ENCODE results near the gene CYP11A1. TPM values are rescaled to one million over a fixed set of nuclear protein-coding genes. Genes with fewer than 3 reads are reported as not detected.
A peak's percentile ranks its signal among the peaks of the same experiment; 100 is the strongest.

CYP11A1 gene
- total RNA-seq, 1 donor from 2014 or later: not detected

DNA sequence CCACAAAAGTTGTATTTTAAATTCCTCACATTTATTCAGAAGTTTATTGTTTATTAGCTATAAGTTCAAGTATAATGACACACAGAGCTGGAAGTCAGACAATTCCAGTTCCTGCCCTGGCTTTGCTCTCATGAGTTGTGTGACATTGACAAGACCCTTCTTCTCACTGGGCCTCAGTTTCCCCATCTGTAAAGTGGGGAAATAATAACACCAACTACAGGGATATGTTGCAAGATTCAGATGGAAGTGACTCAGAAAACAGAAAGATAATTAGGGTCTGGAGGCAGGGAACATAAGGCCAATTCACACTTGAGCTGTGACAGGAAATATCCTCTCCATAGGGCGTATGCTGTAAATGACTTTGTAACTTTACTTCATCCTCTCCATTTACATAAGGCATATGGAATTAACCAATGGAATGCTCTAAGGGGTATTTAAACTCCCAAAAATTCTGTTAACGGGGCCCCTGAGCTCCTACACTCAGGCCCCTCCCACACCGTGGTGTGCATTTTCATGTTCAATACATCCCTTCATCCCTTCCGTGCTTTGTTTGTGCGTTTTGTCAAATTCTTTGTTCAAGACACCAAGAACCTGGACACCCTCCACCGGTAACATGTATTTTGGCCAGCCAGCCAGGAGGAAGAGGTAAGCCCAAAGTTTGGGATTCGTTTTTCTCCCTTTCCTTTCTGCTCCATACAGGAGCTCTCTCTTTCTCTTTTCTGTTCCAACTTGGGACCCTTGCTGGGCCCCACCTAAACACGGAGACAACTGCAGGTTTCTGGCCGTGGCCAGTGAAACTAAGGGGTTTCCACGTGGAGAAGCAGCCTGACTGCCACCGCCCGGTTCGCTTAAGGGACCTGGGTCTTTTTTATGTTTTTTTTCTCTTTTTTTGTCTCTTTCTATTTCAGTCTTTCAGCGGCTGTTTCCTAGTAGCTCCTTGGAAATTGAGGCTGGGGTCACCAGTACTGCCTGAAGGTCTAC is 16.9 kb downstream of the CYP11A1 start:
- DNase-seq (ENCODE audit: low read depth in 2 of 2): no peak

DNA sequence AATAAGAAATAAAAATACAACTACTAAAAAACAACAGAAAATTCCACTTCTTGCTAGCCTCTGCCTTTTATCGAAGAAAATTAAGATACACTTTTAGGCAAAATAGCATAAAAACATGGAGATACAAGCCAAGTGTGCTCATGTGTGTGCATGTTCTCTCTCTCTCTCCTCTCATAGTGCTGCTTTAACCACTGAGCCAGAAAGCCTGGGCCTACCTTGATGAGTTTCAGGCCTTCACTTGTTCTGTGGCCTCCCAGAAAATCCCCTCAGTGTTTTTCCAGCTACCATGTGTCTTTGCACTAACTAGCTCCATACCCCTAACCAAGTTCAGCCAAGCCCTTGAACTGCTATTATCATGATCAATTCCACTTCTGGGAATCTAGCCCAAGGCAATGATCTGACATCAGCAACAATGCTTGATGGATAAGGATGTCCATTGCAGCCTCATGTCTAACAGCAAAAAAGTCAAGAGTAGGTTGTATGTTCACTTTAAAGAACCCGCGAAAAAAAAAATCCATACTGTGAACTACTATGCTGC is 18.1 kb downstream of the CYP11A1 start:
- no peak for DNase-seq (ENCODE audit: low read depth in 2 of 2)

DNA sequence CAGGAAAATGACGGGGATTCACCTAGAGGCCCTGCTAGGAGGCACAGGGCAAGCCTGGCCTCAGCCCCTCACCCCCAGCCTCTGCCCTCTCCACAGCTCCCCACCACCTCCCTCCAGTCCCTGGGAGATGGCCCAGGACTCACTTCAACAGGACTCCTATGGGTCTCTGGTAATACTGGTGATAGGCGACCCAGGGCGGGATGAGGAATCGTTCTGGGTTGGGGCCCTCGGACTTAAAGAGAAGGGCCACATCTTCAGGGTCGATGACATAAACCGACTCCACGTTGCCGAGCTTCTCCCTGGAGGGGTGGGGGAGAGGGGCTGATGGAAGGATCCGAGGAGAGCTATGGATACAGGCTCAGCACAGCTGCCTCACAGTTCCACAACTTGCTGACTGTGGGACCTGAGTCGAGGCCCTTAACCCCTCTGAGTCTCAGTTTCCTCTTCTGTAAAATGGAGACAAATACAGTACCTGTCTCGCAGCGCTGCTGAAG is 19.6 kb downstream of the CYP11A1 start:
- no peak for DNase-seq (ENCODE audit: low read depth in 2 of 2)

DNA sequence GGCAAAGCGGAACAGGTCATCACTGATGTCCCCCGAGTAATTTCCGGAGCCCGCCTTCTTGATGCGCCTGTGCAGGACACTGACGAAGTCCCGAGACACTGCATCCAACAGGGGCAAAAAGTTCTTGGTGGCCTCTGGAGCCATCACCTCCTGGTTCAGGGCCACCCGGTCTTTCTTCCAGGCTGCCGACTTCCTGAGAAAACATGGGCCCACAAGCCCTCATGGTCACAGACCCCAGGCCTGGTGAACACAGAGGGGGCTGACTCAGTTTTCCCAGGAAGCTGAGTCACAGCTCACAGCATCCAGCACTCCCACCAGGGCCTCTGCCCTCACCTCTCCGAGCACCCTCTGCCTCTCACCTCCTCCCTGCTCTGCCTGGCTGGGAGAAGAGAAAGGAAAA is 22.4 kb downstream of the CYP11A1 start:
- DNase-seq (ENCODE audit: low read depth in 2 of 2): peak in 1 of 2 donors; percentile 53

DNA sequence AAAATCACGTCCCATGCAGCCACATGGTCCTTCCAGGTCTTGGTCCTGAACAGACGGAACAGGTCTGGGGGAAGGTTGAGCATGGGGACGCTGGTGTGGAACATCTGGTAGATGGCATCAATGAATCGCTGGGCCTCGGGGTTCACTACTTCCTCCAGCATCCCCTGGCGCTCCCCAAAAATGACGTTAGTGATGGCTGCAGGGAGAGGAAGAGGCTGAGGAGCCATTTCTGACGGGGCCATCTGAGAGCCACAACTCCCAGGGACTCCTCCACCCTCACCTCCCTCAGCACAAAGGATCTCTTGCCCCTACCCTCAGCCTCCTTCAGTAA is 23.7 kb downstream of the CYP11A1 start:
- DNase-seq (ENCODE audit: low read depth in 2 of 2): no peak

DNA sequence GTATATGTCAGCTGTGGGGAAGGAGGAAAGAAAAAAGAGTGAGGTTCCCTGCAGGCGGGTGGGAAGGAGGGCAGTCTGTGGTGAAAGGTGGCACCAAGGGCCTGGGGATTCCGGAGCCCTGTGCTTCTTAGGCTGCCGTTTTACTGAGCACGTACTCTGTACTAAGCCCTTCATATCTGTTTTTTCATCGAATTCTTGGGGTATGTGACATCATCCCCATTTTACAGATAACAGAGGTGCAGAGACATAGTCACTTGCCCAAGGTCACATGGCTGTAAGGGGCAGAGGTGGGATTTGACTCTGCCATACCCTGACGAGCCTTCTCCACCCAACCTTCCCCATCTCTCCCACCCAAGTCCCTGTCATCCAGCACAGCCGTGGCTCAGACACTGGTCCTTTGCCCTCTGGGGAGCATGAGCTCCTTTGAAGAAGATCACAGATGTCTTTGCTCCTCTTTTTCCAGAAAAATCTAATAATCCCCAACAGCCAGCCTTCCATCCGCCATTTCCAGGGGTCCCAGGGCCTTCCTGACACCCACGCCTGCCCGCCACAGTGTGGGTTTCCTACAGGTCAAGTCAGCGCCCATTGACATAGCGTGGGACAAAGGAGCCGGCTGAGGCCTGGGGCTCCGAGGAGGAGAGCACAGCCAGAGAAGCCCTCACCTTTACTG is 24.2 kb downstream of the CYP11A1 start:
- DNase-seq (ENCODE audit: low read depth in 2 of 2): no peak

DNA sequence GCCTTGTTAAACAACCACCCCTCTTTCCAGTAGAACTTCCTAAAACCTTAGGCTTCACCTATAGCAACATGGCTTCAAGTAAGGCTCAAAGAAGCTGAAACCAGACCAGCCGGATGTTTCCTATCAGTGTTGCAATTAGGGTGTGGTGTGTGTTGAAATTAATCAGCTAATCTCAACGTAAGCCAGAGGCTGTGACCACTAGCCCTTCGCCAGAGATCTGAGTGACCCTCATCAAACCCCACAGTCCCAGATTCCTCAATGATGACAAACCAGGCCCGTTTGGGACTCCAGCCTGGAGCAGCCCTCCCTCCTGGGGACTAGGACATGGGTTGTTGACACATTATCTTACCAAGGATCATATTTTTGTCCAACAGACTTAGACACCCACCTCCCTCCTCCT is 27.3 kb downstream of the CYP11A1 start:
- DNase-seq (ENCODE audit: low read depth in 2 of 2): no peak

DNA sequence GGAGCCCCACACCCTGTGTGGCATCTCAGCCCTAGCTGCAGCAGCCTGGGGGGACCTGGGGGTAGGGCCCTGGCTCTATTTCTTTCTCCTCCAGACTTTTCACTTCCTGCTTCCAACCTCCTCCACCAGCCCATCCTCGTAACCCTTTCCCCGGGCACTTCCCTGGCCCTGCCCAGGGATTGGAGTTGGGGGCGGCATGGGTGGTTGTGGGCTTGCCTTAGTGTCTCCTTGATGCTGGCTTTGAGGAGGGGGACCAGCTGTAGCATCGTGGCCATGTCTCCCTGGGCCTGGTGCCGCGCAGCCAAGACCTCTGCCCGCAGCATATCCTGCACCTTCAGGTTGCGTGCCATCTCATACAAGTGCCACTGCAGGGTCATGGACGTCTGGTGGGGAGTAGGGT is 28.1 kb downstream of the CYP11A1 start:
- DNase-seq (ENCODE audit: low read depth in 2 of 2): no peak

DNA sequence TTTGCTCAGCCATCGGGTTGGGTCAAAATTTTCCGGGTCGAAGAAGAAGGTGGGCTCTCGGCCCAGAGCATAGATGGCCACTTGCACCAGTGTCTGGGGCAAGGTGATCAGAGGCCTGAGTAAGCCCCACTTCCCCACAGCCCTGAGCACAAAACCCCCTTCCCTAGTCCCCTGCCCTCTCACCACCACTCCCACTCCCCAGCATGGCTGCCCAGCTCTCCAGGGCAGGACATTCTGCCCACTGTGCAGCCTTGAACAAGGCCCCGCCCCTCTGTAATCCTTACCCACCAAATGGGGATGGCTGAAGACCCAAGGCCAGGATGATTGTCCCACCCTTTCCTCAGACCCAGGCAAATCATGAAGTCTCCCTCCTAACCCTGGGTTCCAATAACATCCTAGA is 28.8 kb downstream of the CYP11A1 start:
- DNase-seq (ENCODE audit: low read depth in 2 of 2): no peak

DNA sequence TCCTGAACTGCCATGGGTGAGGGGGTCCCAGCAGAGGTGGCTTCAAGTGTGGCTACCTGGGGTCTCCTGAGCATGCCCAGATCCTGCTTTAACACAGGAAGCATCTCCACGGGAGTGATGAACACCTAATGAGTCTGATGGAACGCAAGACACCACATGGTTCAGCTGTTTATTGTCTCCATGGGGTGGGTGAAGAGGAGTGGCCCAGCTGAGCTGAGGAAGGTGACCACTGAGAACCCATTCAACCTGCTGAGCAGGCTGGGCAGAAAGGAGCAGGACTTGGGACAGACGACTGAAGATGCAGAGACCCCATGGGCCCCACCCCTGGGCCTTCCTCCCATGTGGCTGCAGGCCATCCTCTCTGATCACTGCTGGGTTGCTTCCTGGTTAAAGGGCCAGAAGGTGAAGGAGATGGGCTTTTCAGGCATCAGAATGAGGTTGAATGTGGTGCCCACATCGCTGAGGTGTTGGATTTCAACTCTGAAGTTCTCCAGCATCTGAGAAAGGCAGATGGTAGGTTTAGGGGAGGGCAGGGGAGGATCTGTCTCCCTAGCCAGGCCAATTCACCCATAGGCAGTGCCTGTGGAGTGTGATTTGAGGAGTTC is 29.7 kb downstream of the CYP11A1 start:
- DNase-seq (ENCODE audit: low read depth in 2 of 2): no peak

DNA sequence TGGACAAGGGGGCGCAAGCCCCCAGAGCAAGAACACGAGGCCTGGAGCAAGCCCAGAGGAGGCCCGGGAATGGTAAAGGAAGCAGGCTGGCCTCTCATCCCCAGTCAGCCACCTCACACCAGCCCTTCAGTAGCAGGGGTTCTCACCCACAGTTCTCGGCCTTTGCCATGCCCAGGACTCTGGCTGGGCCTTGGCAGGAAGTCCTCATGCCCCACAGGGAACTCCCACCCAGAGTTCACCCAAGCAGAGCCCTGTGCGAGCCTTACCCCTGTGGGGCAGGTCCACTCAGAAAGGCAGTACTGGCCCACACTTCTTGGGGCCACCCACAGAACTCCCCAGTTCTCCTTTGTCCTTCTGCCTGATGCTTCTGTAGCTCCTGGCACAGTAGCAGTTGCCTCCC is 30.3 kb downstream of the CYP11A1 start:
- DNase-seq (ENCODE audit: low read depth in 2 of 2): no peak

DNA sequence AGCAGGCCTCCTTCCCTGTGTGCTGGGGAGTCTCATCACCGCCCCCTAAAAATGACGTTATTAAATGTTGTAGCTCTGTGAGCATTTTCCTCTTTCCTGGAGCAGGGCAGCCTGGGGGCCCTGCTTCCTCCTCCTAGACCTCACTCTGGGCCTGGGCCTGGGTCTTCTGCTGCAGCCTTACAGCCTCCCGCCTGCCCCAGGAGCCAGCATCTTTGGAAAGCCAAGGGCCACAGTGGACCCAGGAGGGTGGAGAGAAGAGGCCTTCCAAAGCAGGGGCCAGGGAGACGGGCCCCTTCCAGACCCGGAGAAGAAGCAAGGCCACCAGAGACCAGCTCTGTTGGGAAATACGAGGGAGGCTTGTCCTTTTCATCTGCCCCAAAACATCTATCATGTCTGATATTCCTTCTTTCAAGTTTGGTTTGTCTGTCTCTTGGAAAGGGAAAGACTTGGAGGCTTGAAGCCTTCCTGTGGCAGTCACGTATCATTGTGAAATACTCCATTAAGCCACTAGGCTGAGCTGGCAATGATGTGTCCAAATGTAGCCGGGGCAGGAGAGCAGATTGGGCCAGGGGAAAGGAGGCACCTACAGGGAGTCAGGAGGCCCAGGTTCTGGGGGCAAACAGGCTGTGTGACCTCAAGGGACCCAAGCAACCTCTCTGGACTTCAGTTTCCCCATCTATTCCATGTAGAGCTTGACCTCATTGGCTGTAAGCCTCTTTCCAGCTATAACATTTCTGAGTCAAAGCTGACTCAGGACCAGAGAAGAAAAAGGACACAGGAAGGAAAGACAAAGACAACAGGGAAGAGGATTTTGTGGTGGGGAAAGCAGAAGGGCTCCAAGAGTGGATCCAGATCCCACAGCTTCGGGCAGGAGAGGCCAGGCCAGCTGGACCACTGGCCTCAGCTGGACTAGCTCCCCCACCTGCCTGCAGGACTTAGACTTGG is 31.1 kb downstream of the CYP11A1 start:
- no peak for DNase-seq (ENCODE audit: low read depth in 2 of 2)

DNA sequence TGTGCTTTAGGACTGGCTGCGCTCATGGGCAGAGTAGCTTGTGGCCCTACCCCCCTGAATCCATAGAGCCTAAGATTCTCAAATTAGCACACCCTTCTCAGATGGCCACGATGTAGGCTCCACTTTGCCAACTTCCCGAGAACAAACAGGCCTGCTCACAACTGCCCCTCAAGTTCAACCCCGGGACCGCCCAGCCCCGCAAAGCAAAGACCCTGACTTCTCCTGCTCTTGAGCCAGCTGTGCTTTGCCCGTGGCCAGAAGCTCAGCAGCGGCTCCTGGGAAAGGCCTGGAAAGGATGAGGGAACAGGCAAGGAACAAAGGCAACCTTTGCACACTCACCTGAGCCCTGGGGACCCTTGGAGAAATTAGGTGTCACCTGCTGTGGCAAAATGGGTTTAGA is 32.0 kb downstream of the CYP11A1 start:
- DNase-seq (ENCODE audit: low read depth in 2 of 2): no peak

DNA sequence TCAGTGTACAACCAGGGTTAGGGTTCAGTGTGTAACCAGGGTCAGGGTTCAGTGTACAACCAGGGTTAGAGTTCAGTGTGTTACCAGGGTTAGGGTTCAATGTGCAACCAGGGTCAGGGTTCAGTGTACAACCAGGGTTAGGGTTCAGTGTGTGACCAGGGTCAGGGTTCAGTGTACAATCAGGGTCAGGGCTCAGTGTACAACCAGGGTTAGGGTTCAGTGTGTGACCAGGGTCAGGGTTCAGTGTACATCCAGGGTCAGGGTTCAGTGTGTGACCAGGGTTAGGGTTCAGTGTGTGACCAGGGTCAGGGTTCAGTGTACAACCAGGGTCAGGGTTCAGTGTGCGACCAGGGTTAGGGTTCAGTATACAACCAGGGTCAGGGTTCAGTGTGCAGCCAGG is 33.3 kb downstream of the CYP11A1 start:
- no peak for DNase-seq (ENCODE audit: low read depth in 2 of 2)

DNA sequence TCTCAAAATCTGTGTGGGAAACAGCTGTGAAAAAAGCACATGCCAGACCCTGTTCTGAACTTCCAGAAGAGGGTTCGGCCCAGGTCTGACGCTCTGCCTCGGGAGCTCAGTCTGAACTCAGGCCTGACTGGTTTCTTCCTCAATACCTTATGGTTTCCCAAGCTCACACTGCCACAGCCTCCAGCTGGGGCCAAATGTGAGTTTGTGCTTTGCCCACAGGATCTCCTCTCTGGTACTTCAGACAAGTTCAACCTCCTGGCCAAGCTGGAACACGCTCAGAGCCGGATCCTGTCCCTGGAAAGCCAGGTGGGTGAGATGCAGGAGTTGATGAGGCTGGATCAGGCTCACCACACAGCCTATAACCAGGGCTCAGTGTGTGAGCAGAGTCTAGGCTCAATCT is 33.8 kb downstream of the CYP11A1 start:
- no peak for DNase-seq (ENCODE audit: low read depth in 2 of 2)

DNA sequence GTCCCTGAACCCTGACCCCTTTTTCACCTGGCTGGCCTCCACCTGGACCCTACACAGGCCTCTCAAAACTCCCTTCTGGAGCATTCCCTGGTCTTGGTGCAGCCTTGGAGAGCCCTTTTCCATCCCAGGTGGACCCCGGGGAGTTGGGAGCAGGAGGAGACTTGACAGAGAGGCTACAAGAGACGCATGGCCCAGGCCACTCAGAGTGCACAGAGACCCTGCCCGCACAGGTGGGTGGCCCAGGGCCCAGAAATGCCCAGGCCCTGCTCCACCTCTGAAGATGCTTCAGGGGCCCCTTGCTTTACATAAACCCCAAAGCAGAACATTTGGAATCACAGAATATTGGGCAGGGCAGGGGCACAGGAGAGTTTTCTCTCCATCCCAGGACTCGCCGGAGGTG is 34.4 kb downstream of the CYP11A1 start:
- no peak for DNase-seq (ENCODE audit: low read depth in 2 of 2)

DNA sequence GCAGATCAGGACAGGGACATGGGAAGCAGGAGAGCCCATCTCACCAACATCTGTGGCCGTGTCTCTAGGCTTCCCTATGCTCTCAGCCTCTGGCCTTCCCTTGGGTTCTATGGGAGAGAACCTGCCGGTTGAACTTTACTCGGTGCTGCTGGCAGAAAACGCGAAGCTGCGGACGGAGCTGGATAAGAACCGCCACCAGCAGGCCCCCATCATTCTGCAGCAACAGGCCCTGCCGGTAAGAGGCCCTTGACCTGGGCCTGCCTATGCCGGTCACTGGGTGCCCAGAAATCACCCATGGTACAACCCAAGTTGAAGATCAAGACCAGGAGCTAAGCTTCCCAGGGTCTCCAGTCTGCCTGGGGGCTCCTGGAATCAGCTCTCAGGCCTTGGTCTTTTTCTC is 34.8 kb downstream of the CYP11A1 start:
- DNase-seq (ENCODE audit: low read depth in 2 of 2): no peak

DNA sequence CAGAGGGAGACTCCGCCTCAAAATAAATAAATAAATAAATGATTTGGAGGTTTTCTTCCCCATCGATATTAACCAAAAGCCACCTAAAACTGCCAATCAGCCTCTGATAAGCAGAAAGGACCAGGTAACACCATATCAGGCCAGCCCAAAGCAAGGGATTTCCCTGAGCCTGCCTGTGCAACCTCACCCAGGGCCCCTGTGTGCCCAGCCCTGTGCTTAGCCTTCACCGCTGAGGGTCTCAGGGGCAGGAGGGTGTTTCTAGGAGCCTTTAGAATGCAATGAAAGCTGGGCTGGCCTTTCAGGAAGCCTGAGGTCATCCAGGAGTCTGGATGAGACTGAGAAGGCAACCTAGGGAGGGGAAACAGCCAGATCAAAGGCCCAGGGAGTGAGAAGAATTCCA is 35.4 kb downstream of the CYP11A1 start:
- no peak for DNase-seq (ENCODE audit: low read depth in 2 of 2)

DNA sequence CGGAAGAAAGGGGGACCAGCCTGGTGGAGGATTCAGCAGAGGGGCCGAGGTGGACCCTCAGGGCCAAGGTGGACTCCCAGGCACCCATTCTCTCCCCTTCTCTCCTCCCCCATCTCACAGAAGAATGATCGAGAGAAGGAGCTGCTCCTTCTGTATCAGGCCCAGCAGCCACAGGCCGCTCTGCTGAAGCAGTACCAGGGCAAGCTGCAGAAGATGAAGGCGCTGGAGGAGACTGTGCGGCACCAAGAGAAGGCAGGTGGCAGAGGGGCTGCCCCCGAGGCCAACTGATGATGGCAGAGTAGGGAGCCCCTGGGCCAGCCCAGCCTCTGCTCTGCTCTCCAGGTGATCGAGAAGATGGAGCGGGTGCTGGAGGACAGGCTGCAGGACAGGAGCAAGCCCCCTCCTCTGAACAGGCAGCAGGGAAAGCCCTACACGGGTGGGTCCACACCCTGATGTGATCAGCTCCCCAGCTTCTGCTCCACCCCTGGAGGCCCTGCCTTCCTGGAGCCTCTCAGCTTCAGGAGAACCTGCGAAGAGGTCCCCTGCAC is 36.5 kb downstream of the CYP11A1 start:
- no peak for DNase-seq (ENCODE audit: low read depth in 2 of 2)

DNA sequence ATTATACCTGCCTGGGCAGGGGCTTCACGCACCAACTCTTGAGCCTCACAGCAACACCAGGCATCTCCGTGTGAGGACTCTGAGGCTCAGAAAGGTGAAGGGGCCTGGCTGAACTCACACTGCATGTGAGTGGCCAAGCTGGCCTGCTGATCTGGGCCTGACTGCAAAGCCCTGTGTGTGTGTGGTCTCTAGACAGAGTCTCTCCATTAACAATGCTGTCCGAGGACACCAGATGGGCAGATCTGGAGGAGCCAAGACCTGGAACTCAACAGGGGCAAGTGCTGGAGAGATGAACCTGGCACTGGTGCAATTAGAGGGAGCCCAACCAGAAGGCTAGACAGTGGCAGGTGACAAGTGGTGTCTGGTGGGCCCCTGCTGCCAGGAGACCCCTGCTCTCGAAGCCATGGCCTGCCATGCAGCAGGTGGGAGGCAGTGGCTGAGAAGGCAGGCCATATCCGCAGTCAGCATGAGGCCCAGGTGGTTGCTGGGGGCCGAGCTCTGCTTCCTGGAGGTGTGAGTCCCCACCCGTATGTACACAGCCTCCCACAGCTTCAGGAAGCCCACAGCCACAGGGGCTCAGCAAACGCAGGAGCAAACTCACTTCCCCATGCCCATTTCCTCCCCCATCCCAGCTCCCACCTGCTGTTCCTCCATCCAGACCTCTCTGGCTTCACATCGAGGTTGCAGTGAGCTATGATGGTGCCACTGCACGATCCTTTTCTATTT is 39.0 kb downstream of the CYP11A1 start:
- DNase-seq (ENCODE audit: low read depth in 2 of 2): no peak
